GM18505 (cell line): ENCODE measurements around the gene ZNF385C.

Experiments
- ATAC-seq: cut with Tn5 transposase; IDR thresholded peaks from one replicate; pipeline ENCODE4 v1.9.1; 2021; ENCODE audit not compliant: unreplicated experiment
- POLR2A ChIP-seq: IDR thresholded peaks from 4 replicates; pipeline ENCODE4 v1.6.1; 2011; ENCODE audit warnings: borderline replicate concordance; ENCODE audit not compliant: insufficient read depth, insufficient read length; ENCODE audit errors: extremely low read depth

ZNF385C gene

DNA sequence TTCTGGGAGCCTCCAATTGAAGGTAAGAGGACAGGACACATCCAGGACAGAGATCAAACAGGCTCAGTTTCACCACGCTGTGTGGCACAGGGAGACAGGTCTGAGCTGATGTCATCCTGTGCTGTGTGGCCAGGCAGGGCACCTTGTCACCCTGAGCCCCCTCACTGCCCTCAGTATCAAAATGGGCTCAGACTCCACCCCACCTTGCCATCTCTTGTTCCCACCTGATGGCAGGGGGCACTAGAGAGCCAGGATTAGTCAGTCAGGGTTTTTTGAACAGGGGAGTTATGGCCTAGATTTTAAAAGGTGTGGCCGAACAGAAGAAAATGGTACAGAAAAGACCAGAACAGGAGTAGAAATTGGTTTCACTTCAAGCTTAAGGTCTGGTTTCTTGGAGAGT lies 20.3 kb upstream of the ZNF385C start:
- no peak for ATAC-seq
- TF ChIP-seq POLR2A: no peak

DNA sequence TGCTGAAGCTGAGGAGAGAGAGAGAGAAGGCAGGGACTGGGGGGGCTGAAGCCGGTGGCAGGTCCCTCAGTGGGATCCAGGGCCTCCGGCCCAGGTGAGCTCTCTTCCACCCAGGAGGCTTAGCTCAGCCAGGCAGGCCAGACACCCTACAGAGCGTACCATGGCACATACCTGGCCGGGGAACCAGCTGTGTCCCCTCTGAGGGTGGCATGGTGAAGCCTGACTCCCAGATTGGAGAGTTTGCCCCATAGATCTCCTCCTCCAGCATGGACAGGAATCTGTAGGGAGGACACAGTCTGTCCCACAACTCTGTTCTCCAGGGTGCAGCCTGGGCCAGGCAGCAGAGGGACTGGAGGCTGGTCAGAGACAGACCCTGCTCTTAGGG lies 19.8 kb upstream of the ZNF385C start:
- ATAC-seq: no peak
- TF ChIP-seq POLR2A: no peak

GRCh38 chr17:42117397-42118125 lies 19.3 kb upstream of the ZNF385C start:
- TF ChIP-seq POLR2A: no peak
- ATAC-seq: no peak

GRCh38 chr17:42116705-42117396 lies 18.6 kb upstream of the ZNF385C start:
- TF ChIP-seq POLR2A: no peak
- ATAC-seq: no peak

DNA sequence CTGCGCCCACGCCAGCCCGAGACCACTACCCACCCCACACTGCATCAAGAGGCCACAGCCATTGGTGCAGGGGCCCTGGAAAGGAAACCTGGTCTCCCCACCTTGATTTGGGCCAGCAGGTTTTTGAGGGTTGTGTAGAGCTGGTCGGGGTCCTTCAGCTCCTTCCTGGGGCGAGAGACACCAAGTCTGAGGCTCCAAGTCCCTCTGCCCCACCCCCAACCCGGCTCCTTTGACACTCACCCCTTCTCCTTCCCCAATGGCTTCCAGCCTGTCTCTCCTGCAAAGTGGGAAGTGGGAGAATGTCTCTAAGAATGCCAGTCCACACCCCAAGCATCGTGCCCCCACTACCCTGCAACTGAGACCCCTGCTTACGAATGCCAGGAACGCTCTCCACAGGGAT lies 15.8 kb upstream of the ZNF385C start:
- no peak for ATAC-seq
- no peak for TF ChIP-seq POLR2A

DNA sequence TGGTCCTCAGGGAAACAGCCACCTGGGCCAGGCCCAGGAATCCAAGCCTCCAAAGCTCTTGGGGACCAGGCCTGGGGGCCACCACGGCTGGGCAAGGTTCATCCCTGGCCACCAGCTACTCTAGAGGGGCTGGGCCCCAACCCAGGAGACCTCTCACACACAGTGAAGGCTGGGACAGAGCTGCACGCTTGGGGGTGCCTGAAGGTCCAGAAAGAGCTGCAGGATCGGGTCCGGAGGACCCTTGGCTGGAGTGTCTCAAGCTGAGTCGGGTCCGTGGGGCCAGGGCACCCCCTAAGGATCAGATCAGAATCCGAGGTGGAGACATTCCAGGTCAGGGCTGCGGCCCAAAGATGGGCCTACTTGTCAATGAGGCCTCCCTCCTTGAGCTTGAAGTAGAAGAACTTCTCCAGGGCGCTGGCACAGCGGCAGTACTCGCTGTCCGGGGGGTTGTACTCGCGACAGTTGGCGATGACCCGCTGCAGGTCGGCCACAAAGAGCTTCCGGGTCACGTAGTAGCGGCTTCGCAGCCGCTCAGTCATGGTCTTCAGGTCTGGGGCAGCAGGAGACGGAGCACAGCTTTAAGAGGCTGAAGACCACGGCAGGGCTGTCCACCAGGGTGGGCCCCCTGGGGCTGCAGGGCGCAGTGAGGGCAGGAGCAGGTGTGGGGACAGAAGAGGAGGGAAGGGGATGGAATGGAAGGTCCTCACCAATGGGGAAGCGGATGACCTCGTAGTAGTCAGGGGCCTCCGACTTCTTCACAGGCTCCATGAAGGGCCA lies 15.2 kb upstream of the ZNF385C start:
- TF ChIP-seq POLR2A: no peak
- ATAC-seq: no peak

GRCh38 chr17:42112552-42113176 lies 14.4 kb upstream of the ZNF385C start, which contains the start of gene DHX58:
Gene DHX58, minus strand, starts transcription at chr17:42112714. Its CDS starts 822 bp downstream, at chr17:42111892.
- ATAC-seq: peak; percentile 49
- TF ChIP-seq POLR2A: peak; percentile 74

DNA sequence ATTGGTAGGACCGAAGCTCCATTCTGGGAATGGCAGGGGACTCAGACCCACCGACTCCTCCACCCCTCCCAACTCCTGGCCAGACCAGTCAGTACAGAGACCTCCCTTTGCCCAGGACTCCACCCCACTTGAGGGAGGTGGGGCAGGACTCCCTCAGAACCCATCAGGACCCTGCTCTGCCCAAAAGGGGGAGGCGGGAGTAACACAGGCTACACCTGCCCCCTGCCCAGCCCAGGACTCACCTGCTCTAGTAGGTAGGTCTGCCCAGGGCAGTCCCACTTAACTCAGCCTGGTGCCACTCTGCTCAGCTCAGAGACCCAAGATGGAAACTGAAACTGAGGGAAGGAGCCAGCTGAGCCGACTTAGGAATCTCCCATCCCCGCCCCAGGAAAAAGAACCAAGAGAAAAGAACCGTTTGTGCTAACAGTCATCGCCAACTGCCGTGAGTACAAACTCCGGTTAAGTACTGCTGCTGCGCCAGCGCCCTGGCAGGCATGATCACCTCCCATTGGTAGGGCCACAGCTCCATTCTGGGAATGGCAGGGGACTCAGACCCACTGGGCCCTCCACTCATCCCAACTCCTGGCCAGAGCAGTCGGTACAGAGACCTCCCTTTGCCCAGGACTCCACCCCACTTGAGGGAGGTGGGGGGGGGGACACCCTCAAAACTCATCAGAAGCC lies 13.7 kb upstream of the ZNF385C start:
- TF ChIP-seq POLR2A: no peak
- ATAC-seq: no peak

GRCh38 chr17:42111265-42111636 lies 13.0 kb upstream of the ZNF385C start:
- TF ChIP-seq POLR2A: no peak
- no peak for ATAC-seq

DNA sequence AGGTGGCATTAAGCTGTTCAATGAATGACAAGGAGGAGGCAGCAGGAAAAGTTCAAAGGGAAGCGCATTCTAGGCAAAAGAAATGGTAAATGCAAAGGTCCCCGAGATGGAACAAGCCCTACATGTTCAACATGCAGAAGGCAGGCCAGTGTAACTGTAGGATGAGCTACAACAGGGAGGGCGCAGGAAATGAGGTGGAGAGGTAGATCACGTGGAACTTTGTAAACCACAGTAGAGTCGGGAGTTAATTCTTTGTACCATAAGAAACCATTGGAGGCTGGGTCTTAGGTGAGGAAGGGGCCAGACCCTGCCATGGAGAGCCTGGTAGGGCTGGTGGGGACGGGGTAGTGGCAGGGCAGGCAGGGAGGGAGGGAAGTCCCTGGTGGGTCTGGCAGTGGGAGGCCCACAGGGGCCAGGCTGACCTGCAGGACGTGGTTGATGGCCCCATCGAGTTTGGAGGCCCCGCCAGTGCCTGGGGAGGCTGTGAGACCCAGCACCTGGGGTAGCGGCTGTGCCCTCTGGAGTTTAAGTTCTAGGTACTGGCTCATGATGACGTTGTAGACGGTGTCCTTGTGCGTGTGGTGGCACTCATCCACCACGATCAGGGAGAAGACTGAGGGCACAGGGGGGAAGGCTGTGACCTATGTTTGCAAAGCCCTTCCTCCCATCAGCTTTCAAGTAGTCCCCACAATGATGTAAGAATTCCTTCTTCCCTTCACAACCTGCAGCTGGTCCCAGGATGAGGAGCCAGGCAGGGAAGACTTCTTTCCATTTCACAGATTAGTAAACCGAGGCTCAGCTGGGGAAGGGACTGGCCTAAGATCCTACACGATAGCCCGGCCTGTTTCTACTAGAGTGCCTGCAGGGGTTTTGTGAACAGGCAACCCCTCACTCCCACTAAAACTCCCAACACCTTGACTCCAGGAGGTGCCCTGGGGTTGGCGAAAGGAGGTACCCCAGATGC lies 12.3 kb upstream of the ZNF385C start:
- ATAC-seq: no peak

DNA sequence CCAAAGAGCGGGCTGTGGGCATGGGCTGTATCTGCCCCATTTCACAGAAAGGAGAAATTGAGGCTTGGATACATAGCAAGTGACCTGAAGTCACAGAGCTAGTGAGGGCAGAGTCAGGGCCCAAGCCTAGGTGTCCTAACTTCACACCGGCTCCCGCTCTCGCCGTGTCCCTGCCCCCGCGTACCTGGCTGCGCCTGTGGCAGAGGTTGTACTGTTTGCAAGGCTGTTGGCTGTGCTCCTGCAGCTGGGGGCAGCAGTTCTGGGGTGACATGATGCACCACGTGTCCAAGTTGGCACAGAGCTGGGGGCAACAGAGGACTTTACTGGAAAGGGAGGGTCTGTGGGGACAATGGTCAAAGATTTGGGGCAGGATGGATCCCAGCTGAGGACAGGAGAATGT lies 10.8 kb upstream of the ZNF385C start:
- ATAC-seq: no peak

More for the DNA sequence above, 12.3 kb upstream of the ZNF385C start:
- TF ChIP-seq POLR2A: no peak

GRCh38 chr17:42107597-42108576 lies 9.6 kb upstream of the ZNF385C start:
- ATAC-seq: peak; percentile 66
- peak; percentile 34 for TF ChIP-seq POLR2A

More for the DNA sequence above, 10.8 kb upstream of the ZNF385C start:
- TF ChIP-seq POLR2A: no peak
